ENCODE results near the gene KPNB1. TPM values are rescaled to one million over a fixed set of nuclear protein-coding genes. Genes with fewer than 3 reads are reported as not detected.

The KPNB1 gene
- total RNA-seq, 1 experiment from 2014 or later, result 742 TPM

DNA sequence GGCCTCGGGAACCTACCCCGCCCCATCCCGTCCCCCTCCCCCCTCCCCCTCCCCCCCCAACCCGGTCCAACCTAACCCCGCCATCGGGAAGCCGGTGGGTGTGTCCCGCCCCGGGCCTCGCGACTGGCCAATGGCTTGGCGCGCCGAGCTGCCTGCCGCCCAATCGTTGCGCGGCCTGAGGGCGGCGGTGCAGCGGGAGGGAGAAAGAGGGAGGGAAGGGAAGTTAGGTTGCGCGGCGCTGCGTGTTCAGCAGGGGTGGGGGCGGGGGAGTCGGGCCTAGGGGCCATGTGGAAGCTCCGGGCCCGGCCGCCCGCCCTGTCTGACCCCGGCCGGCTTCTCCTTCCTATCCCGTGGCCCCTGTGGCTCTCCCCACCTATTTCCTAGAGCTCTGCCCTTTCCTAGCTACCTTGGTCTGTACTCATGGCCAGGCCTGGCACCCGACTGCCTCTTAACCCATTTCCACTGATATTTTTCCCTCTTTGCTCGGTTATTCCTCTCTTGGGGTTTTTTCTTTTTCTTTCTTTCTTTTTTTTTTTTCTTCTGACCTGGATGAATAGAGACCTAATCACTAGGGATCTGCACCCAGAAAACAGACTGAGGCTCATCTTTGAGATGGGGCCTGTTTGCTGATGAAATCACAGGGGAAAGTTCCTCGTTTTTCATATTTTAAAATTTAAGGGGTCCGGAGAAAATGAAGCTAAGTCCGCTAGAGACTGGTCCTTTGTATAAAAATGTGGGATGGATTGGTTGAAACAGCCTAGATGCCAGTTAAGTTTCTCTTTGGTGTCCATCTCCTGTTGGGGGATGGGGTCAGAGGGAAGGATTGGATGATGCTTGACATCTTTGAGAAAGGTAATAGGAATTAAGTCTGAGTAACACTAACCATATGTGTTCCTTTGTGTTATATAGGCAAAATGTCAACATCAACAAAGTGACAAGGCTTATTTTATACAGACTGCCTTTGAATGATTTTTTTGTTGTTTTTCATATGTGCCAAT lies 1.1 kb downstream of the KPNB1 start:
- H3K27me3 Mint-ChIP-seq (ENCODE audit: low read depth), result no peaks in the 10 kb centered on the region
- Histone ChIP-seq H4K91ac (ENCODE audit: insufficient read length, low read depth, low read length) (no peak overlapping the region), H3K27ac (ENCODE audit: insufficient read length, low read depth, low read length) (no peak overlapping the region), H4K8ac (replicated peaks; ENCODE audit: insufficient read length, low read depth, low read length) (no peak overlapping the region), H3K27me3 (ENCODE audit: insufficient read depth, low read length) (no peaks in the 10 kb centered on the region), H2BK15ac (ENCODE audit: low read depth, low read length) (no peak overlapping the region), H3K4ac (ENCODE audit: low read depth, low read length) (no peak overlapping the region), H3T11ph (ENCODE audit: low read length) (no peak overlapping the region), H2AK5ac (ENCODE audit: insufficient read length, low read length) (no peak overlapping the region), H3K79me2 (ENCODE audit: insufficient read depth, low read length) (peaks cover 28% of the 10 kb centered on the region), H2BK120ac (ENCODE audit: low read depth, low read length, poor library complexity, severe bottlenecking) (no peak overlapping the region), H2BK12ac (ENCODE audit: insufficient read length, low read depth, low read length) (no peak overlapping the region), H2BK20ac (ENCODE audit: low read depth, low read length, poor library complexity, severe bottlenecking) (no peak overlapping the region), H4K20me1 (ENCODE audit: control insufficient read depth, insufficient read depth, insufficient read length) (no peaks in the 10 kb centered on the region), H4K5ac (ENCODE audit: insufficient read length, low read depth, low read length) (no peak overlapping the region), H3K56ac (ENCODE audit: insufficient read length, low read depth, low read length) (no peak overlapping the region), H3K9me3 (ENCODE audit: control insufficient read depth, low read depth, low read length) (no peaks in the 10 kb centered on the region), H2BK5ac (ENCODE audit: insufficient read length, low read length) (no peak overlapping the region), H3K23ac (ENCODE audit: insufficient read length, low read depth, low read length) (no peak overlapping the region), H3K79me1 (ENCODE audit: insufficient read depth, low read depth, low read length, poor library complexity, severe bottlenecking) (peaks cover 9% of the 10 kb centered on the region), H3K9ac (ENCODE audit: extremely low read depth, insufficient read length, low read length) (peak overlapping the region; percentile 92), H3K4me2 (ENCODE audit: insufficient read depth, insufficient read length, low read length) (peak overlapping the region; percentile 89), H3K18ac (ENCODE audit: insufficient read length, low read depth, low read length) (peak overlapping the region; percentile 80), H2AFZ (ENCODE audit: low read length) (no peak overlapping the region), H3K4me1 (ENCODE audit: insufficient read depth, low read length) (no peaks in the 10 kb centered on the region), H3K23me2 (ENCODE audit: insufficient read length, low read depth, low read length, poor library complexity, severe bottlenecking) (peaks cover 11% of the 10 kb centered on the region), H3K14ac (ENCODE audit: insufficient read depth, low read length) (no peak overlapping the region; the same call in 1 of the 2 replicates)
- peak overlapping the region; percentile 89 to 96 for H3K4me3 Mint-ChIP-seq
- WGBS (ENCODE audit: extremely low coverage, insufficient read length, low lambda C conversion rate), result no CpG with 5 or more reads among the region's 39 CpGs
- peaks cover 34 to 44% of the 10 kb centered on the region in 2 experiments for H3K4me1 Mint-ChIP-seq
- DNase-seq, result peak; percentile 99
- H3K9me3 Mint-ChIP-seq, result no peaks in the 10 kb centered on the region; a peak in 1 of 5 replicates
- H3K36me3 Mint-ChIP-seq (ENCODE audit: insufficient read depth in 1 of 3, low read depth in 3 of 3), result peaks cover 44 to 52% (median 51%) of the 10 kb centered on the region in 3 experiments
- TF ChIP-seq, protein P1, sequence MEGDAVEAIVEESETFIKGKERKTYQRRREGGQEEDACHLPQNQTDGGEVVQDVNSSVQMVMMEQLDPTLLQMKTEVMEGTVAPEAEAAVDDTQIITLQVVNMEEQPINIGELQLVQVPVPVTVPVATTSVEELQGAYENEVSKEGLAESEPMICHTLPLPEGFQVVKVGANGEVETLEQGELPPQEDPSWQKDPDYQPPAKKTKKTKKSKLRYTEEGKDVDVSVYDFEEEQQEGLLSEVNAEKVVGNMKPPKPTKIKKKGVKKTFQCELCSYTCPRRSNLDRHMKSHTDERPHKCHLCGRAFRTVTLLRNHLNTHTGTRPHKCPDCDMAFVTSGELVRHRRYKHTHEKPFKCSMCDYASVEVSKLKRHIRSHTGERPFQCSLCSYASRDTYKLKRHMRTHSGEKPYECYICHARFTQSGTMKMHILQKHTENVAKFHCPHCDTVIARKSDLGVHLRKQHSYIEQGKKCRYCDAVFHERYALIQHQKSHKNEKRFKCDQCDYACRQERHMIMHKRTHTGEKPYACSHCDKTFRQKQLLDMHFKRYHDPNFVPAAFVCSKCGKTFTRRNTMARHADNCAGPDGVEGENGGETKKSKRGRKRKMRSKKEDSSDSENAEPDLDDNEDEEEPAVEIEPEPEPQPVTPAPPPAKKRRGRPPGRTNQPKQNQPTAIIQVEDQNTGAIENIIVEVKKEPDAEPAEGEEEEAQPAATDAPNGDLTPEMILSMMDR (conservative IDR thresholded peaks at IDR 0.05), result no peak
- H3K27ac Mint-ChIP-seq, result peak overlapping the region; percentile 90 to 99 (median 98)
